Motor neuron (in vitro differentiated cells): ENCODE measurements around the gene PSAP. TPM values are rescaled to one million over a fixed set of nuclear protein-coding genes. Genes with fewer than 3 reads are reported as not detected.

ENCODE experiments used
- ATAC-seq, 8 experiments: fragments of 200-7000 bp; cut with Tn5 transposase; replicated peaks in 6 of 8; 2 replicates each; pipeline ENCODE4 v1.8.0; 2021; ENCODE audit warnings: mild to moderate bottlenecking in 8 of 8, moderate library complexity in 8 of 8
- H3K27ac ChIP-seq, 2 donors: fragments of 250-450 bp; sonication (Bioruptor Pico); 2 replicates each; pipeline ENCODE4 v1.9.0; 2021; ENCODE audit warnings: antibody characterized with exemption in 2 of 2, mild to moderate bottlenecking in 2 of 2, moderate library complexity in 1 of 2
- H3K4me1 ChIP-seq, 2 donors: fragments of 250-450 bp; sonication (Bioruptor Pico); replicated peaks in 1 of 2; 2 replicates each; pipeline ENCODE4 v1.6.1; 2021; ENCODE audit warnings: antibody characterized with exemption in 2 of 2, mild to moderate bottlenecking in 2 of 2, moderate library complexity in 1 of 2
- H3K4me3 ChIP-seq, 5 donors: fragments of 250-450 bp; sonication (Bioruptor Pico); 2 replicates each; pipeline ENCODE4 v1.9.0; 2021; ENCODE audit warnings: antibody characterized with exemption in 5 of 5, mild to moderate bottlenecking in 5 of 5, moderate library complexity in 4 of 5
- WGBS, 10 experiments: fragments of 450-650 bp; shearing (Covaris generic); methylation state at CpG; one replicate each; pipeline ENCODE4 v1.0.0; 2022; 5-methylcytosine and 5-hydroxymethylcytosine counted together
- in situ Hi-C, 9 experiments: fragments of 400-800 bp; cut with MboI; loops; one replicate each; pipeline ENCODE4 v1.15.0; 2021; ENCODE audit warnings: low sequenced_read_pairs in 9 of 9, low pct_unique_long_range_greater_than_20kb in 2 of 9; ENCODE audit not compliant: unreplicated experiment in 9 of 9
- total RNA-seq, 8 experiments: library from RNA; unstranded; fragments of 300-600 nt; gene quantifications; 2 replicates each; pipeline versions ENCODE4 v1.2.3 to v1.2.4, GENCODE V29; 2022

The PSAP gene
- total RNA-seq, 8 experiments from 2014 or later = 419 to 3,584 (median 668) TPM

DNA sequence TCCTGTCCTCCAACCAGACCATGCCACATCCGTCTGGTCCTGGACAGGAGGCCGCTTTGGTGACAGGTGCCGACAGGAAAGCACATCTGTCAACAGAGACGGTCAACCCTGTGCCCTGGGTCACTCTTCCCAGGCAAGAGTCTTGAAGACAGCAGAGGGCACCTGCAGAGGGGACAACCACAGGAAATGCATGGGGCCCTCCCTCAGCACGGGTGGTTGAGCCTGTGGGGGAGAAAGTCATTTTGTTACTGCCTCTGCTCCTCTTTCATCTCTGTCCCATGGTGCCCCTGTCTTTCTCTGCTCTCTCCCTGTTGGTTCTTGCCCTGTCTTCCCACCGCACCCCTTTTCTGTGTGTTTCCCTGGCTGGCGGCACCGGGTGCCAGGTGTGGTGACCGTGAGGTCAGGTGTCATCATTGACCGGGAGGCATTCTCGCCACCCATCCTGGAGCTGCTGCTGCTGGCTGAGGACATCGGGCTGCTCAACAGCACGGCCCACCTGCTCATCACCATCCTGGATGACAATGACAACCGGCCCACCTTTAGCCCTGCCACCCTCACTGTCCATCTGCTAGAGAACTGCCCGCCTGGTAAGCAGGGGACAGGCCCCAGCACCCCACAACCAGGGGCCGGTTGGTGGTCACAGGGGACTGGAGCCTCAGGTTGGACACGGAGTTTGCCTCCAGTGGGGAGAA lies 60.2 kb downstream of the PSAP start:
- no peak for ATAC-seq
- Histone ChIP-seq H3K4me3 (no peak overlapping the region), H3K4me1 (no peaks in the 10 kb centered on the region), H3K27ac (no peak overlapping the region)
- 77 to 94% (median 87%) methylated on average over 1 to 10 of the region's 17 CpGs; no CpG with 5 or more reads in 6 of the 10 experiments for WGBS, 10 experiments
- in situ Hi-C loops = no loop called here

DNA sequence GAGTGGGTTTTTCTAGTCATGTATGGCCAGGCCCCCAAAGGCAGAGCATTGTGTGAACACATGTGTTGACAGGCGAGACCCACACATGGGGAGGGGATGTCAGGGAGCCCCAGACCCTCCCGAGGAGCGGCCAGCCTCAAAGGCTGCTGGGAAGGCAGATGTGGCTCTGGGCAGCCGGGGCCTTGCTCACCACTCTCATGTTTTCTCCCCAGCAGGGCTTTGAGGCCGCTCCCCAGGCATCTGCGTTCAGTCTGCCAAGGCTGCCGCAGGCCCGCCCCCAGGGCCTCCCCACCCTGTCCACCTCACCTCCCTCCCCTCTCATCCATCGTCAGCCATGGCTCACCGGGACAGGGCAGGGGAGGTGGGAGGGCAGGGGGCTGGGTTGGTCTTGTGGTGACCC lies 61.2 kb downstream of the PSAP start:
- in situ Hi-C loops = no loop called here
- peak in 5 of 8 experiments; percentile 16 to 62 (median 29) for ATAC-seq
- 100% methylated on average over 1 of the region's 10 CpGs; no CpG with 5 or more reads in 9 of the 10 experiments for whole genome bisulfite sequencing, 10 experiments

DNA sequence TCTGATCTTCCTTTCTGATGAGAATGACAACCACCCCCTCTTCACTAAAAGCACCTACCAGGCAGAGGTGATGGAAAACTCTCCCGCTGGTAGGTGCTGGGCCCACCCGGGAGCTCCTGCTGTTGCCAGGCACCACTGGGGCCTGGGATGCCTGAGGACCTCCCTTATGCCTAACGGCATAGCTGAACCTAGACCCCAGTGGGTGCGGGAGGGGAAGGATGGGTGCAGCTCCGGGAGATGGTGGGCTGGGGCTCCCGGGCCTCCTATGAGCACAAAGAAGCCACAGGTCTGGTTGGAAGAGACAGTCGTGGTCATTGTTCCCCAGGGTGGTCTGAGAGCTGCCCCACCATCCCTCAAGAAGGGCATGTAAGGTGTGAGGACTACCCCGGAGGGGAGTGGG lies 62.1 kb downstream of the PSAP start:
- H3K27ac ChIP-seq = no peak overlapping the region
- H3K4me1 ChIP-seq = no peaks in the 10 kb centered on the region
- in situ Hi-C loops = no loop called here
- no peak for ATAC-seq
- WGBS, 10 experiments = 74 to 80% methylated on average over 2 to 5 of the region's 8 CpGs; no CpG with 5 or more reads in 8 of the 10 experiments
- H3K4me3 ChIP-seq = no peak overlapping the region

More for the DNA sequence above, 61.2 kb downstream of the PSAP start:
- Histone ChIP-seq H3K4me3 (no peak overlapping the region), H3K4me1 (no peaks in the 10 kb centered on the region), H3K27ac (no peak overlapping the region)

DNA sequence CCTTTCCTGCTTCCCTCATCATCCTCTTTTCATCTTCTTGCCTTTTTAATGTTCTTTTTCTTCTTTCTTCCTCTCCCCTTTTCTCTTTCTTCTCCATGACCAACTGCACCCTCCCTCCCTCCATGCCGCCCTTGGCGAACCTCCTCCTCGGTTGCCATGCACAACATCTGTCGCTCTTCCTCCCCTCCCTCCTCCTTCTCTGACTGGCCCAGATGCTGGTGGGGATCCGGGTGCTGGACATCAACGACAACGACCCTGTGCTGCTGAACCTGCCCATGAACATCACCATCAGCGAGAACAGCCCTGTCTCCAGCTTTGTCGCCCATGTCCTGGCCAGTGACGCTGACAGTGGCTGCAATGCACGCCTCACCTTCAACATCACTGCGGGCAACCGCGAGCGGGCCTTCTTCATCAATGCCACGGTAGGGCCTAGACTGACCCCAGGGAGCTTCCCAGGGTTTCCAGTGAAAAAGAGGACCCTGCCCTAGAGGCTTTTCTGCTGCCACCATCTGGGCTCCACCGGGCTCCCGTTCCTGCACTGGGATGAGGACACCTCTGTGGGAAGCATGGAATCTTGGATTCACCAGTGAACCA lies 66.3 kb downstream of the PSAP start:
- ATAC-seq = no peak
- WGBS, 10 experiments = 0 to 95% (median 80%) methylated on average over 1 to 14 of the region's 18 CpGs; no CpG with 5 or more reads in 2 of the 10 experiments
- no peak overlapping the region for H3K27ac ChIP-seq
- in situ Hi-C loops = no loop called here
- H3K4me3 ChIP-seq = no peak overlapping the region
- H3K4me1 ChIP-seq = peaks cover 0 to 10% of the 10 kb centered on the region in 2 donors

DNA sequence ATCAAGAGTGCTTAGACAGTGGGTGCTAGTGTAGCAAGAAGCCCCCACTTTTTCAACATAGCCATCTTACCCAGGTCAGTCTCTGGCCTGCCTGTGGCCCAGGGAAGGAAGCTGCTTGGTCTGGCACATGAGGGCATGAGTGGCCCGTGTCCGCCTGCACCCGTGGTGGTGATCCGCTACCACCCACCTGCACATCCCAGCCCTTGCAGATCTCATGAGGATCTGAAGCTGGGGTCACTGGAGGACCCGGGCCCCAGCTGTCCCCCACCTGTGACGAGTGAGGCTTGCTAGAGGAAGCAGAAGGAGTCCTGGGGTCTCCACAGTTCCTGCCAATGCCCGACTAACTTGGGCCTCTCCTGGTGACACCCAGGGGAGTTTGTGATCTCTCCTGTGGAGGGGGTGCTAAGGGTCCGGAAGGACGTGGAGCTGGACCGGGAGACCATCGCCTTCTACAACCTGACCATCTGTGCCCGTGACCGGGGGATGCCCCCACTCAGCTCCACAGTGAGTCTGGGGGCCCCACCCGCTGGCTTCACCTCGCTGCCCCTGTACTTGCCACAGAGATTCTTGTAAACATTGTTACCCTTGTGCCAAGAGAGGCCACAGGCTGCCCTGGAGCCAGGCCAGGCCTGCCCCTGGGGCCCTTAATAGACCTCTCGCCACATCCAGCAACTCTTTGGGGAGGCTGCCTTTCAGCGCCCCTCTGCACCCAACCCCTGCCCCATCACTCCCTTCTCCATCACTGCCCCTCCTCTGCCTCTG lies 67.0 kb downstream of the PSAP start:
- no peak overlapping the region for H3K4me3 ChIP-seq
- H3K4me1 ChIP-seq = peaks cover 0 to 10% of the 10 kb centered on the region in 2 donors
- H3K27ac ChIP-seq = no peak overlapping the region
- in situ Hi-C loops = no loop called here
- ATAC-seq = no peak
- 62 to 100% (median 80%) methylated on average over 1 to 6 of the region's 17 CpGs; no CpG with 5 or more reads in 5 of the 10 experiments for WGBS, 10 experiments

DNA sequence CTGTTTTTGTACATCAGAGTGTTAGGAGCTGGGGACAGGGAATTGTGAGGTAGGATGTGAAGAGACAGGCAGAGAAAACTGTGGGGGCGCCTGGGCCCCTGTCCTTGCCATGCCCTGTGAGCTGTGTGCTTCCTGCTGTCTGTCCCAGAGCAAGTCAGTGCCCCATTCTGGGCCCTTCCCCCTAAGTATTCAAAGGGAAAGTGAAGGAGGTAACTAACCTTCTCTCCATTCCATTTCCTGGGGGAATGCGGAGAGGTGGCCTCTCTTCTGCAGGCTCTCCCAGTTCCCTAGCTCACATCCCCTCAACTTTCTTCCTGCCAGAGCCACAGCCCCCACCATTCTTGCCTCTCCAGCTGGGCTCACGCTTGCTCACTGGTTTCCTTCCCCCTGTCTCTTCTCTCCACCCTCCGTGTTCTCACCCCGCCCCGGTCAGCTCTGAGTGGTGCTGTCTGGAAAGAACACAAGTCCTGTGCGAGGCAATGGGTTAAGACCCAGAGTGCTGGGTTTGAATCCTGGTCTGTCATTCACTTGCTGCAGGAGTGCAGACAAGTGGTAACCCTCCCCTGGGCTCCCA lies 68.0 kb downstream of the PSAP start:
- peaks cover 0 to 10% of the 10 kb centered on the region in 2 donors for H3K4me1 ChIP-seq
- 0 to 65% (median 46%) methylated on average over 1 to 6 of the region's 7 CpGs; no CpG with 5 or more reads in 2 of the 10 experiments for WGBS, 10 experiments
- no peak overlapping the region for H3K27ac ChIP-seq
- ATAC-seq = peak in 3 of 8 experiments; percentile 36 to 74 (median 62)
- no peak overlapping the region for H3K4me3 ChIP-seq
- in situ Hi-C loops = no loop called here

DNA sequence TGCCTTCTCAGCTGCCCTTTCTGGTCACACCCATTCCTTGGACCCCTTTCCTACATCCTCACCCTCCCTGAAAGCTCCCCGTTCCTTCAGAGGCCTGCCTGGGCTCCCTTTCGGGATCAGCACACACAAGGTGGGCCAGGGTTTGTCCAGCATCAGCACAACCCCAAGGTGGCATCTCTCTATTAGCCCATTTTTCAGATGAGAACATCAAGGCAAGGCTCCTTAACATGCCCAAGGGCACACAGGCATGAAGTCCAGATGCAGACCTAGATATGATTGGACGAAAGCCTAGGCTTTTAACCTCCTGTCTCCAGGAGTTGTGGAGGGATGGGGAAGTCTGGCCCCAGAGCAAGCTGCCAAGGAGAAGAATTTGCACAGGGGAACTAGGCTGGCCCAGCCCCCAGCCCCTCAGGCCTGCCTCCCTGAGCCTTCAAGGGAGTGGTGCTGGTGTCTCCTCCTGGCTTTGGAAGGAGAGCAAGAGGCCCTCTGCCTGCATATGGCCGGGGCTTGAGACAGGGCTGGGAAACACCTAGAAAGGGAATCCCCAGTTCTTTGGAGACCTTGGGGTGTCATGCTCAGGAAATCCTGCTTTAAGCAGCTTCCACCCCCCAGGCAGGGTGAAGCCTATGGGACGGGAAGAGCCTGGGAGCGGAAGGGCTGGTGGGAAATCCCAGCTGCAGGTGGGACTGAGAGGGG lies 68.7 kb downstream of the PSAP start:
- H3K4me3 ChIP-seq = no peak overlapping the region
- 40 to 100% (median 75%) methylated on average over 1 to 5 of the region's 6 CpGs; no CpG with 5 or more reads in 6 of the 10 experiments for WGBS, 10 experiments
- H3K4me1 ChIP-seq = peaks cover 0 to 10% of the 10 kb centered on the region in 2 donors
- peak in 3 of 8 experiments; percentile 52 to 74 (median 74) for ATAC-seq
- H3K27ac ChIP-seq = peak overlapping the region in 1 of 2 donors; percentile 11
- in situ Hi-C loops = no loop called here

DNA sequence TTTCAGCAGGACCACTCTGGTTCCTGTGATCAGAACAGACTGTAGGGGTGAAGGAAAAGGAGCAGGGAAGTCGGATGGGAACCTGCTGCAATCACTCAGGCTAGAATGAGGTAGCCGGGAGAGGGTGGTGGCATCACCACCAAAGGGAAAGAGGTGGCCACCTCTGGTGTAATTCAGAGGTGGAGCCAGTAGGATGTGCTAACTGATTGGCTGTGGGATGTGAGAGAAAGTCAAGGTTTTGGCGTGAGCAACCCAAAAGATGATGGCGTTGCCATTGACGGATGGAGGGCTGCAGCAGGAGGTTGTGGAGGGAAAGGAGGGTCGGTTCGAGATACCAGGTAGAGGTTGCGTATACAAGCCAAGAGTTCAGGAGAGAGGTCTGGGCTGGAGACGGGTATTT lies 70.3 kb downstream of the PSAP start:
- in situ Hi-C loops = no loop called here
- no peak overlapping the region for H3K4me3 ChIP-seq
- ATAC-seq = peak in 1 of 8 experiments; percentile 30
- H3K27ac ChIP-seq = no peak overlapping the region
- peaks cover 0 to 10% of the 10 kb centered on the region in 2 donors for H3K4me1 ChIP-seq
- 55 to 100% (median 88%) methylated on average over 1 to 7 of the region's 9 CpGs; no CpG with 5 or more reads in 2 of the 10 experiments for WGBS, 10 experiments

DNA sequence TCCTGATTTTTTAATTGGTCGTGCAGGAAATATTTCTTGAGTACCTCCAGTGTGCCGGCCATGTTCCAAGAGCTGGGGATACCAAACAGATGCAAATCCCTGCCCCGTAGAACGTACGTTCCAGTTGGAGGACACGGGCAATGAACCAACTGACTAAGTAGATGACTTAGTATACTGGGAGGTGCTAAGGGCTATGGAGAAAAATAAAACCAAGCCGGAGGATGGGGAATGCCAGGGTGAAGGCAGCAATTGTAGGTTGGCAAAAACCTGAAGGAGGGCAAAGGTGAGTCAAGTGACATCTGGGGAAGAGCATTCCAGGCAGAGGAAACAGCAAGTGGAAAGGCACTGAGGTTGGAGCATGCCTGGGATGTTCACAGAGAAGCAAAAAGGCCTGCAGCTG lies 70.9 kb downstream of the PSAP start:
- Histone ChIP-seq H3K27ac (no peak overlapping the region), H3K4me1 (peaks cover 0 to 10% of the 10 kb centered on the region in 2 donors), H3K4me3 (no peak overlapping the region)
- 63 to 100% (median 85%) methylated on average over 2 to 7 of the region's 7 CpGs; no CpG with 5 or more reads in 1 of the 10 experiments for WGBS, 10 experiments
- in situ Hi-C loops = no loop called here
- ATAC-seq = no peak

DNA sequence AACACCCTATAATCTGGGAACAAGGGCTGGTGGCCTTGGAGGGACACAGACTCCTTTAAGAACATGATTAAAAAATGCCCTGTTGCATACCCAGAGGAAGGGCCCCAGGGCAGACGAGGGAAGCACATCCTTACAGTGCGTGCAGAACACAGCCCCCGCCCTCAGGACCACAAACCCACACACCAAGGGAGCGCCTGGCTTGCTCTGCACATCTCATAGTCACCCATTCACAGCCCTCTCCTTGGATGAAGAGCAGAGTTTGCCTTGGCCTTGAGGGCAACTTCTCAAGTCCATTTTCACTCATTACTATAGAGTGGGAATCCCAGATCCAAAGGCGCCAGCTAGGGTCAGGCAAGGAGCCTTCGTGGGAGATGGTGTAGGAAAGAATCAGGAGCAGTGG lies 71.4 kb downstream of the PSAP start:
- in situ Hi-C loops = no loop called here
- no peak for ATAC-seq
- H3K27ac ChIP-seq = no peak overlapping the region
- no peak overlapping the region for H3K4me3 ChIP-seq
- 80 to 89% (median 80%) methylated on average over 1 to 4 of the region's 6 CpGs; no CpG with 5 or more reads in 6 of the 10 experiments for WGBS, 10 experiments
- peaks cover 0 to 10% of the 10 kb centered on the region in 2 donors for H3K4me1 ChIP-seq

DNA sequence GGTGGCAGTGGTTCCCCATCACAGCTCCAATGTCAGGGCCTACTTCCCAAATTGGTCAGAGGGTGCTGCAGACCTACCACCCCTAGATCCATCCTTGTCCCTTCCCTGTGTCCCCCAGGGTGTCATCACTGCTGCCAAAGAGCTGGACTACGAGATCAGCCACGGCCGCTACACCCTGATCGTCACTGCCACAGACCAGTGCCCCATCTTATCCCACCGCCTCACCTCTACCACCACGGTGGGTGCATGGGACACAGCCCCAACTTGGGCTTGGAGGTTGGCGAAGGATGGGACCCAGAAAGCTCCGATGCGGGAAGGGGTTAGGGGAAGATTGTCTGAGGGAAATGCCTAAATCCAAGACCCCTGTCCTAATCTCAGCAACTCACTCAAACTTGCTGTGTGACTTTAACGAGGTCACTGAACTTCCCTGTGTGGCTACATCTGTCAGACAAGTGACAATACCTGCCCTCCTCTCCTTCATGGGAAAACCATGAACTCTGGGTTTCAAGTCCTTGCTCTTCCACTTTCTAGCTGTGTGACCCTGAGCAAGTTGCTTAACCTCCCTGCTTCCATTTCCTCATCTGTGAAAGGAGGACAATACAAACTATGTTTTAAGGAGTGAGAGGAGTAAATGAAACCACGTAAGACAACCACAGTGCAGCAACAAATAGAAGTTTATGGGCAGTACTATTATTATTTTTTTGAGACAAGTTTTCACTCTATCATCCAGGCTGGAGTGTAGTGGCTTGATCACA lies 72.8 kb downstream of the PSAP start:
- in situ Hi-C loops = no loop called here
- 63 to 100% (median 80%) methylated on average over 1 to 8 of the region's 11 CpGs; no CpG with 5 or more reads in 2 of the 10 experiments for WGBS, 10 experiments
- no peak for ATAC-seq

More for the DNA sequence above, 72.8 kb downstream of the PSAP start:
- H3K27ac ChIP-seq = no peak overlapping the region
- peaks cover 4 to 17% of the 10 kb centered on the region in 2 donors for H3K4me1 ChIP-seq
- no peak overlapping the region for H3K4me3 ChIP-seq
